ENCODE measurements around the gene AFDN.

The AFDN gene

DNA sequence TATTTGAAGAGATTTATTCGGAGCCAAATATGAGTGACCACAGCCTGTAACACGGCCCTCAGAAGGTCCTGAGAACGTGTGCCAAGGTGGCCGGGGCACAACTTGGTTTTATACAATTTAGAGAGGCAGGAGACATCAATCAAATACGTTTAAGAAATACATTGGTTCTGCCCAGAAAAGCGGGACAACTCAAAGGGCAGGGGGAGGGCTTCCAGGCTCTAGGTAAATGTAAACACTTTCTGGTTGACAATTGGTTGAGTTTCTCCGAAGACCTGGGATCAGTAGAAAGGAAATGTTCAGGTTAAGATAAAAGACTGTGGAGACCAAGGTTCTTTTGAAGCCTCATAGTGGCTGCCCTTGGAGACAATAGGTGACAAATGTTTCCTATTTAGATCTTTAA lies 151.9 kb downstream of the AFDN start:
- no peak for DNase-seq (ENCODE audit: low spot score)

GRCh38 chr6:167979436-167980139 lies 152.9 kb downstream of the AFDN start:
- DNase-seq (ENCODE audit: low spot score): no peak

DNA sequence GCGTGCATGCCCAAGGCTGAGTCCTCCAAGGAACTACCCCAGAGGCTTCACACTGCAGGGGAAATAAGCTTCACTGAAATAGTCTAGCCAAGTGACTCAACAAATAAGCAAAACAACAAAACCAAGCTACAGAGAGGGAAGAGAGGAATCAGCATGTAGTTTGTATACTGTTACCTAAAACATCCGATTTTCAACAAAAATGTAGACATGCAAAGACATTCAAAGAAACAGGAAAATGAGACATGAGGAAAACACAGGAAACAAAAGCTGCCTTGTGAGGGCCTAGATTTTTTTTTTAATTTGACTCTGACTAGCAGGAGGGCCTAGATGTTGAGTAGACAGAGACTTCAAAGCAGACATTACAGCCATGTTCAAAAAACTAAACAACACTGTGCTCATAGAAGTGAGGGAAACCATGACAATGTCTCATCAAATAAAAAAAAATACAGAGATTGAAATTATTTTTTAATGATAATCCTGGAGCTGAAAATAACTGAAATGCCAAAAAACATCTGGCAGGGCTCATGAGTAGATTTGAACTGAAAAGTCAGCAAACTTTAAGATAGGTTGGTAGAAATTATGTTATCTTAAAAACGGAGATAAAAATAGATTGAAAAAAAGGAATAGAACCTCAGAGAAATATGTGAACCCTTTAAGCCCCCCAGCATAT lies 154.3 kb downstream of the AFDN start:
- DNase-seq (ENCODE audit: low spot score): no peak

- DNase-seq (ENCODE audit: low spot score): no peak
These were observed 155.3 kb downstream of the AFDN start for GRCh38 chr6:167981916-167982462.

- no peak for DNase-seq (ENCODE audit: low spot score)
These were observed 157.5 kb downstream of the AFDN start for GRCh38 chr6:167984144-167984719.

- DNase-seq (ENCODE audit: low spot score): no peak
These were observed 158.3 kb downstream of the AFDN start for GRCh38 chr6:167984876-167985604.

GRCh38 chr6:167985911-167986595 lies 159.3 kb downstream of the AFDN start:
- no peak for DNase-seq (ENCODE audit: low spot score)

- DNase-seq (ENCODE audit: low spot score): no peak
These were observed 160.9 kb downstream of the AFDN start for GRCh38 chr6:167987396-167988153.

- no peak for DNase-seq (ENCODE audit: low spot score)
These were observed 161.4 kb downstream of the AFDN start for GRCh38 chr6:167988154-167988495.

DNA sequence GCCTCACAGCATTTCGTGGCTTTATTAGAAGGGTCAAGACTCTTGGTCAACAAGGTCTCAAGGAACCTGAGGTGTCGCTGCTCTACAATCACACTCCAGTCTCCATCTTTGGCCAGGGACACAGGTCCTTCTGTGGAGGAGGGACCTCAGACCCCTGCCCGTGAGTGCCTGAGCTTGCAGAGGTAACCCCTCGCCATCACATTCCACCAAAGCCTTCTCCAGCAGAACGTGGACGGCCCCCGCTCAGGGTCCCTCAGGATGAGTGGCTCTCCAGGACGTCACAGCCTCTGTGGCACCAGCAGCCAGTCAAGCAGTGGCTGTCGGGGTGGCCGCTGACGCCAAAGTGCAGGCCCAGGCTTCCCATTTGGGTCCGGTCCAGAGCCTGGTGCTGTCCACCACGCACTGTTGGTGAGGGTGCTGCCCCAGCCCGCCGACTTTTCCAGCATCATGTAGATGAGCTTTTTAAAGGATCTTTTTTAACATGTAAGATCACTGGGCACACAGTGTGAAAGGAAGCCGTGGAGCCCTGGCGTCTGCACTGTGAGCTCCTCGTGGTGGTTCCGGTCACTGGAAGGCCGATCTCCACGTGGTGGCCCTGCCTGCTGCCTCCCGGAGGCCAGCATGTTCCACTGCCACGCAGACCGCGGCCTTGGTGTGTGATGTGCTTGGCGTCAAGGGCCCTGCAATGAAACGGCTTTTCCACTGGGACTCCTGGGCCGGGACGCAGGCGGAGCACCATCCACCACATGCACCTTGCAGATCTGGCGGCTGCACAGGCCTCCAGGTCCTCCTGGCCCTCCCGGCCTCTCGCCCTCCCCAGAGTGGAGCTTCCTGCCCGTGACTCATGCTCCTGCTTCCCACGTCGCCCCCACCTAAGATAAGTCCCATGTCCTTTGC lies 162.5 kb downstream of the AFDN start:
- no peak for DNase-seq (ENCODE audit: low spot score)

- DNase-seq (ENCODE audit: low spot score): no peak
These were observed 163.6 kb downstream of the AFDN start for GRCh38 chr6:167990016-167990945.

DNA sequence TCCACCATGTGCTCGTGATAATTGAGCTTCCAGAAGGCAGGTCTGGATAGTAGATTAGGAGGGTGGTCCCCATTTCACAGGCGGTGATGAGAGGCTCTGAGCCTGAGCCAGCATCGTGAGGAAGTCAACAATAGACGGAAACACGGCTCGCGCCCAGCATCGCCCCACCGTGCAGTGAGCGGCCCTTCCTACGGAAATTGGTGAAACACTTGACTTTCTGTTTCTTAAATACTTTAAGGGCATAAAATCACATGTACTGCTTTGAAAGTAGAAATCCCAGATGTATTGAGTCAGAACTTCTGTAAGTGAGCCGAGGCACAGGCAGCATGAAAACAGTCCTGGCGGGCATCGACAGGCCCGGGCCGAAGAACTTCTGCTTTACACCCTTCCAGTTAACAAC lies 166.5 kb downstream of the AFDN start:
- DNase-seq (ENCODE audit: low spot score): no peak

- DNase-seq (ENCODE audit: low spot score): no peak
These were observed 167.1 kb downstream of the AFDN start for GRCh38 chr6:167993831-167994230.

GRCh38 chr6:167995302-167995701 lies 168.6 kb downstream of the AFDN start:
- no peak for DNase-seq (ENCODE audit: low spot score)

- no peak for DNase-seq (ENCODE audit: low spot score)
These were observed 169.0 kb downstream of the AFDN start for GRCh38 chr6:167995731-167996151.

- DNase-seq (ENCODE audit: low spot score): no peak
These were observed 169.9 kb downstream of the AFDN start for GRCh38 chr6:167996424-167997199.

GRCh38 chr6:167997642-167998041 lies 170.9 kb downstream of the AFDN start, which contains the start of gene KIF25:
KIF25 (plus strand) TSS chr6:167997671; CDS start chr6:168029586, 31,915 bp downstream.
- no peak for DNase-seq (ENCODE audit: low spot score)

DNA sequence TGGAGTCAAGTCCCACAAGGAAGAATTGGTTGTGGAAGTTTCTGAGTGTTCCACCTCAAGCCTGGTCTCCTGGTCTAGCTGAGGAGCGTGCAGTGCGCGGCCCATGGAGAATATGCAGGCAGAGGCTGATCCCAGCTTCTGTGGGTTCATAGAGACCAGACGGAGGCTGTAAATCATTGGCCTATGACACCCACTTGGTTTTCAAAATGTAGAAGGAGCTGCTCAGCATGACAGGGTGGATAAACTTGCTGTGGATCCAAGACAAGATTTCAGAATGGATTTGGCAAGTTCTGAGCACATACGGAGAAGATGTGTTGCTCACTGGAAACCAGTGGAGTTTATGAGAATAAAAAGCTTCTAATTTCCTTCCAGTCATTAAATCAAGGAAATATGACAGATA lies 171.5 kb downstream of the AFDN start:
- no peak for DNase-seq (ENCODE audit: low spot score)
